ENCODE results near the gene TSSK3. TPM values are rescaled to one million over a fixed set of nuclear protein-coding genes. Genes with fewer than 3 reads are reported as not detected.

Gene TSSK3
- total and polyA plus RNA-seq, 2 of the 8 experiments (the other 6 are each of a cell fraction or from before 2014, with no cell fraction given) = 1.2 TPM

GRCh38 chr1:32393136-32393535, 30.8 kb downstream of the TSSK3 start:
- H4K20me1 ChIP-seq (replicated peaks in 1 of 2; ENCODE audit: control insufficient read depth in 1 of 2, insufficient read depth in 2 of 2, low read length in 2 of 2) = peaks cover 0 to 6% of the 10 kb centered on the region in 2 experiments
- H2AK5ac ChIP-seq (ENCODE audit: low read depth, low read length) = no peak overlapping the region
- no peaks in the 10 kb centered on the region for H3K27me3 ChIP-seq (replicated peaks in 1 of 4; ENCODE audit: control insufficient read depth in 3 of 4, extremely low read depth in 1 of 4, insufficient read depth in 3 of 4, low read length in 3 of 4)
- ChIA-PET CTCF (ENCODE audit: partially characterized antibody) (interaction anchor here (0.6 kb wide), 1 partner anchor 252 kb away, joined by 4 read pairs; no protein-coding TSS in a partner anchor), POLR2A (ENCODE audit: partially characterized antibody) (interaction anchor here (0.6 to 3.8 kb wide), 11 partner anchors 8 to 385 kb away, joined by 3 to 11 read pairs (median 4); partner anchors contain the start of gene MARCKSL1)
- no peak overlapping the region for H4K91ac ChIP-seq (replicated peaks; ENCODE audit: insufficient read length, low read length)
- peak overlapping the region; percentile 12; the same call in 1 of the 2 replicates for H2BK12ac ChIP-seq (ENCODE audit: low read depth, low read length)
- H2BK120ac ChIP-seq (replicated peaks; ENCODE audit: low read depth, low read length) = no peak overlapping the region
- H3K4me3 ChIP-seq (ENCODE audit: extremely low read depth in 1 of 4, insufficient read depth in 2 of 4, low read depth in 3 of 4, low read length in 4 of 4) = peak overlapping the region; percentile 79 to 100 (median 94); a peak in 7 of 8 replicates
- H2BK15ac ChIP-seq (ENCODE audit: low read length) = no peak overlapping the region
- peaks cover 3 to 15% (median 11%) of the 10 kb centered on the region in 4 experiments; a peak in 5 of 8 replicates for H3K36me3 ChIP-seq (ENCODE audit: control insufficient read depth in 2 of 4, insufficient read depth in 4 of 4, low read length in 3 of 4)
- no peak overlapping the region for H2BK20ac ChIP-seq (ENCODE audit: low read length)
- peak overlapping the region; percentile 84 to 90 for H3K4me2 ChIP-seq (ENCODE audit: insufficient read depth in 1 of 2, low read depth in 2 of 2, low read length in 2 of 2)
- WGBS, 2 experiments (ENCODE audit: extremely low coverage in 1 of 2, insufficient coverage in 1 of 2, insufficient read length in 1 of 2, insufficient replicate concordance in 2 of 2, low coverage in 1 of 2, low lambda C conversion rate in 2 of 2, missing lambda C conversion rate in 1 of 2) = 94% methylated on average over 1 of the region's 1 CpG; no CpG with 5 or more reads in 1 of the 2 experiments
- H3K18ac ChIP-seq (ENCODE audit: extremely low read depth, low read length) = no peak overlapping the region
- H3K79me1 ChIP-seq (ENCODE audit: low read depth, low read length) = peaks cover 7% of the 10 kb centered on the region
- H3K9me3 ChIP-seq (ENCODE audit: insufficient read depth in 2 of 2, low read depth in 1 of 2, low read length in 1 of 2) = no peaks in the 10 kb centered on the region
- no peak overlapping the region for H3K27ac ChIP-seq (ENCODE audit: low read depth, low read length)
- no peak overlapping the region for H3K56ac ChIP-seq (replicated peaks; ENCODE audit: insufficient read length, low read depth, low read length)
- no peak overlapping the region for H3K14ac ChIP-seq (ENCODE audit: insufficient read length)
- no peak overlapping the region for H2AFZ ChIP-seq (ENCODE audit: low read length)
- H3K23ac ChIP-seq (ENCODE audit: insufficient read length) = no peak overlapping the region
- H3K9ac ChIP-seq (replicated peaks in 1 of 4; ENCODE audit: extremely low read depth in 1 of 4, low read depth in 3 of 4, low read length in 3 of 4) = peak overlapping the region in 1 of 4 experiments; percentile 28; a peak in 1 of 7 replicates
- TF ChIP-seq, protein P1, sequence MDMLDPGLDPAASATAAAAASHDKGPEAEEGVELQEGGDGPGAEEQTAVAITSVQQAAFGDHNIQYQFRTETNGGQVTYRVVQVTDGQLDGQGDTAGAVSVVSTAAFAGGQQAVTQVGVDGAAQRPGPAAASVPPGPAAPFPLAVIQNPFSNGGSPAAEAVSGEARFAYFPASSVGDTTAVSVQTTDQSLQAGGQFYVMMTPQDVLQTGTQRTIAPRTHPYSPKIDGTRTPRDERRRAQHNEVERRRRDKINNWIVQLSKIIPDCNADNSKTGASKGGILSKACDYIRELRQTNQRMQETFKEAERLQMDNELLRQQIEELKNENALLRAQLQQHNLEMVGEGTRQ (IDR thresholded peaks at IDR 0.05; ENCODE audit: low read length) = no peak
- TF ChIP-seq BACH1 (IDR thresholded peaks at IDR 0.05; ENCODE audit: low read length) (no peak), ASH2L (IDR thresholded peaks at IDR 0.05; ENCODE audit: low read length) (no peak), EGR1 (IDR thresholded peaks at IDR 0.05; ENCODE audit: borderline replicate concordance, low read depth, low read length) (no peak), NRF1 (IDR thresholded peaks at IDR 0.05; ENCODE audit: low read depth, low read length) (no peak), SIN3A (conservative IDR thresholded peaks at IDR 0.05 in 1 of 2, IDR thresholded peaks at IDR 0.05 in 1 of 2; ENCODE audit: low read depth in 1 of 2, low read length in 2 of 2) (no peak), TAF7 (optimal IDR thresholded peaks at IDR 0.05; ENCODE audit: borderline replicate concordance, low read depth, low read length) (no peak), E2F6 (IDR thresholded peaks at IDR 0.05) (no peak), RNF2 (IDR thresholded peaks at IDR 0.05; ENCODE audit: borderline replicate concordance, low read depth, low read length, missing control alignments, poor library complexity, severe bottlenecking) (no peak), SRF (IDR thresholded peaks at IDR 0.05; ENCODE audit: low read depth, low read length) (no peak), SAP30 (IDR thresholded peaks at IDR 0.05; ENCODE audit: insufficient read depth, insufficient replicate concordance, low read length) (no peak)
- H3K79me2 ChIP-seq (ENCODE audit: control insufficient read depth in 1 of 2, insufficient read depth in 2 of 2, low read length in 2 of 2) = peaks cover 4 to 32% of the 10 kb centered on the region in 2 experiments
- H3K4ac ChIP-seq (replicated peaks; ENCODE audit: insufficient read length, low read depth, low read length) = no peak overlapping the region
- H4K8ac ChIP-seq (ENCODE audit: extremely low read depth, insufficient read depth, low read length) = no peak overlapping the region
- H3K4me1 ChIP-seq (replicated peaks in 1 of 4; ENCODE audit: control insufficient read depth in 3 of 4, insufficient read depth in 4 of 4, low read length in 3 of 4) = peaks cover 0 to 8% (median 3%) of the 10 kb centered on the region in 4 experiments; a peak in 4 of 7 replicates
- H3K23me2 ChIP-seq (ENCODE audit: low read depth, low read length) = peaks cover 4% of the 10 kb centered on the region; the same call in 1 of the 2 replicates
- FAIRE-seq = no peak
- DNase-seq (ENCODE audit: low read depth in 1 of 2, low spot score in 2 of 2) = no peak
- H4K5ac ChIP-seq (ENCODE audit: insufficient read length, low read depth, low read length) = no peak overlapping the region
- no peak overlapping the region for H2BK5ac ChIP-seq (ENCODE audit: low read depth, low read length)

All from H1 (cell line).